Left lobe of liver (tissue), 2 donors: ENCODE measurements around the gene TTC13. TPM values are rescaled to one million over a fixed set of nuclear protein-coding genes. Genes with fewer than 3 reads are reported as not detected.

ENCODE experiments used
- ATAC-seq: fragments of 200-7000 bp; cut with Tn5 transposase; one replicate; pipeline ENCODE4 v1.9.1; 2020; ENCODE audit warnings: mild to moderate bottlenecking, moderate library complexity
- DNase-seq: peaks from one replicate; pipeline ENCODE4 v3.0.0-alpha.2; 2020; ENCODE audit warnings: low spot score
- total RNA-seq: library from RNA; stranded (reverse); gene quantifications from one replicate; pipeline ENCODE4 v1.2.1, GENCODE V29; 2021
- donor health status: DM: no; HTN: no; CAD: no; lungs with moderate emphysema.
- donor health status: DM: no; HTN: yes; CAD: no.

The TTC13 gene
- total RNA-seq, 1 donor from 2014 or later = 7.5 TPM

GRCh38 chr1:230858236-230858820, 120.3 kb downstream of the TTC13 start:
- DNase-seq (no peak), ATAC-seq (no peak)

GRCh38 chr1:230857822-230858221, 120.8 kb downstream of the TTC13 start:
- DNase-seq (no peak), ATAC-seq (no peak)

GRCh38 chr1:230857077-230857476, 121.6 kb downstream of the TTC13 start:
- ATAC-seq = no peak
- no peak for DNase-seq

Other genes starting within 250 kb of the TTC13 start
- gene CAPN9, start 231.5 kb downstream of the TTC13 start, total RNA-seq = not detected
- gene C1orf198, start 110.3 kb downstream of the TTC13 start, total RNA-seq = 4.6 TPM
- gene ARV1, start 233 bp upstream of the TTC13 start, total RNA-seq = 10.6 TPM
- gene FAM89A, start 61.4 kb upstream of the TTC13 start, total RNA-seq = 3.3 TPM
- 0.03 TPM for gene TRIM67, start 183.2 kb upstream of the TTC13 start, total RNA-seq